HEK293 (cell line): ENCODE data around the gene IREB2.

Experiments used
- CTCF ChIA-PET: fragments of 350-600 bp; formaldehyde crosslinking; extraction: SDS; loops from one replicate; lab custom pipeline; 2021; ENCODE audit warnings: antibody characterized with exemption; lab: Yijun Ruan, JAX
- POLR2A ChIA-PET: fragments of 300-600 bp; formaldehyde crosslinking; extraction: SDS; loops from one replicate; lab custom pipeline; 2020; ENCODE audit warnings: antibody characterized with exemption, inconsistent platforms; lab: Yijun Ruan, JAX
- H3K27ac ChIP-seq: fragments of 200-500 bp; sonication (Bioruptor generic); 2 replicates; pipeline ENCODE4 v1.5.1; 2014; ENCODE audit warnings: low read depth, low read length, control low read depth, inconsistent platforms; ENCODE audit errors: extremely low read depth
- H3K36me3 ChIP-seq, 2 experiments: fragments of 200-500 bp in 1 of 2; sonication (Bioruptor generic) in 1 of 2; 1 replicate in 1 of 2; 2 replicates in 1 of 2; pipeline ENCODE4 v1.5.1; 2014 to 2017; ENCODE audit warnings: inconsistent platforms in 2 of 2, low read length in 2 of 2; ENCODE audit not compliant: control insufficient read depth in 2 of 2, insufficient read depth in 1 of 2
- H3K4me1 ChIP-seq: fragments of 200-500 bp; sonication (Bioruptor generic); 2 replicates; pipeline ENCODE4 v1.5.1; 2014; ENCODE audit warnings: mild to moderate bottlenecking, low read length, inconsistent platforms; ENCODE audit not compliant: control insufficient read depth, insufficient read depth
- H3K4me3 ChIP-seq: 2 replicates; pipeline ENCODE4 v1.5.1; 2011; ENCODE audit warnings: low read depth, mild to moderate bottlenecking, control low read depth, low read length, moderate library complexity
- H3K9me3 ChIP-seq: fragments of 200-500 bp; sonication (Bioruptor generic); 2 replicates; pipeline ENCODE4 v1.5.1; 2014; ENCODE audit warnings: low read depth, low read length, inconsistent platforms; ENCODE audit not compliant: control insufficient read depth, insufficient read depth
- FEZF1 ChIP-seq: fragments of 450-650 bp; formaldehyde crosslinking; IDR thresholded peaks from 2 replicates; pipeline ENCODE4 v1.5.1; 2016; ENCODE audit warnings: missing biosample characterization, missing genetic modification characterization
- GFI1B ChIP-seq: fragments of 450-650 bp; formaldehyde crosslinking; IDR thresholded peaks from 2 replicates; pipeline ENCODE4 v1.5.1; 2016; ENCODE audit warnings: missing biosample characterization, missing genetic modification characterization
- GLIS1 ChIP-seq: fragments of 450-650 bp; formaldehyde crosslinking; IDR thresholded peaks from 2 replicates; pipeline ENCODE4 v1.5.1; 2016; ENCODE audit warnings: missing biosample characterization, missing genetic modification characterization
- IKZF3 ChIP-seq: fragments of 450-650 bp; IDR thresholded peaks from 2 replicates; pipeline ENCODE4 v1.5.0; 2018; ENCODE audit warnings: missing biosample characterization, mild to moderate bottlenecking, missing genetic modification characterization, moderate library complexity
- MZF1 ChIP-seq: fragments of 450-650 bp; formaldehyde crosslinking; IDR thresholded peaks from 2 replicates; pipeline ENCODE4 v1.5.1; 2017; ENCODE audit warnings: missing biosample characterization, missing genetic modification characterization, borderline replicate concordance
- OSR2 ChIP-seq: fragments of 450-650 bp; formaldehyde crosslinking; IDR thresholded peaks from 2 replicates; pipeline ENCODE4 v1.5.1; 2016; ENCODE audit warnings: missing biosample characterization, missing genetic modification characterization
- OVOL3 ChIP-seq: fragments of 450-650 bp; formaldehyde crosslinking; IDR thresholded peaks from 2 replicates; pipeline ENCODE4 v1.5.1; 2016; ENCODE audit warnings: missing biosample characterization, missing genetic modification characterization
- SCRT2 ChIP-seq: fragments of 450-650 bp; formaldehyde crosslinking; IDR thresholded peaks from 2 replicates; pipeline ENCODE4 v1.5.1; 2016; ENCODE audit warnings: missing biosample characterization, missing genetic modification characterization
- TCF7L2 ChIP-seq: IDR thresholded peaks from 2 replicates; pipeline ENCODE4 v1.6.1; 2011; ENCODE audit warnings: low read depth, mild to moderate bottlenecking, inconsistent platforms, low read length, moderate library complexity, borderline replicate concordance
- ZBTB17 ChIP-seq: fragments of 450-650 bp; formaldehyde crosslinking; IDR thresholded peaks from 2 replicates; pipeline ENCODE4 v1.5.1; 2016; ENCODE audit warnings: missing biosample characterization, missing genetic modification characterization
- ZIC2 ChIP-seq: fragments of 450-650 bp; formaldehyde crosslinking; IDR thresholded peaks from 2 replicates; pipeline ENCODE4 v1.5.1; 2016; ENCODE audit warnings: missing biosample characterization, missing genetic modification characterization
- ZNF10 ChIP-seq: fragments of 450-650 bp; formaldehyde crosslinking; IDR thresholded peaks from 2 replicates; pipeline ENCODE4 v1.5.1; 2017; ENCODE audit warnings: missing biosample characterization, missing genetic modification characterization
- ZNF175 ChIP-seq: fragments of 450-650 bp; formaldehyde crosslinking; IDR thresholded peaks from 2 replicates; pipeline ENCODE4 v1.5.1; 2016; ENCODE audit warnings: missing biosample characterization, missing genetic modification characterization
- ZNF521 ChIP-seq: fragments of 450-650 bp; formaldehyde crosslinking; IDR thresholded peaks from 2 replicates; pipeline ENCODE4 v1.5.1; 2017; ENCODE audit warnings: missing biosample characterization, mild to moderate bottlenecking, missing genetic modification characterization
- ZNF600 ChIP-seq: fragments of 450-650 bp; formaldehyde crosslinking; IDR thresholded peaks from 2 replicates; pipeline ENCODE4 v1.5.1; 2016; ENCODE audit warnings: missing biosample characterization, missing genetic modification characterization
- ZNF654 ChIP-seq: fragments of 450-650 bp; formaldehyde crosslinking; IDR thresholded peaks from 2 replicates; pipeline ENCODE4 v1.5.1; 2016; ENCODE audit warnings: low read depth, missing biosample characterization, missing genetic modification characterization
- ZNF701 ChIP-seq: fragments of 450-650 bp; formaldehyde crosslinking; IDR thresholded peaks from 2 replicates; pipeline ENCODE4 v1.5.1; 2016; ENCODE audit warnings: missing biosample characterization, missing genetic modification characterization
- ZNF830 ChIP-seq: fragments of 450-650 bp; IDR thresholded peaks from 2 replicates; pipeline ENCODE4 v1.5.0; 2018; ENCODE audit warnings: missing biosample characterization, missing genetic modification characterization, low read depth, mild to moderate bottlenecking, moderate library complexity
- ZNF843 ChIP-seq: fragments of 450-650 bp; formaldehyde crosslinking; IDR thresholded peaks from 2 replicates; pipeline ENCODE4 v1.5.1; 2016; ENCODE audit warnings: missing biosample characterization, missing genetic modification characterization
- ZSCAN16 ChIP-seq: fragments of 450-650 bp; formaldehyde crosslinking; IDR thresholded peaks from 2 replicates; pipeline ENCODE4 v1.5.1; 2016; ENCODE audit warnings: missing biosample characterization, missing genetic modification characterization
- ZXDB ChIP-seq: fragments of 450-650 bp; formaldehyde crosslinking; IDR thresholded peaks from 2 replicates; pipeline ENCODE4 v1.5.1; 2016; ENCODE audit warnings: missing biosample characterization, missing genetic modification characterization
- TF ChIP-seq, protein P1 (sequence below): fragments of 450-650 bp; formaldehyde crosslinking; conservative IDR thresholded peaks from 2 replicates; pipeline ENCODE4 v1.5.1; 2016; ENCODE audit warnings: low read depth, missing biosample characterization, missing genetic modification characterization
- TF ChIP-seq, protein P2 (sequence below): fragments of 450-650 bp; formaldehyde crosslinking; IDR thresholded peaks from 2 replicates; pipeline ENCODE4 v1.5.1; 2016; ENCODE audit warnings: missing biosample characterization, missing genetic modification characterization
- TF ChIP-seq, protein P3 (sequence below): fragments of 450-650 bp; formaldehyde crosslinking; IDR thresholded peaks from 2 replicates; pipeline ENCODE4 v1.5.1; 2016; ENCODE audit warnings: missing biosample characterization, missing genetic modification characterization
- TF ChIP-seq, protein P4 (sequence below): fragments of 450-650 bp; IDR thresholded peaks from 2 replicates; pipeline ENCODE4 v1.5.1; 2018; ENCODE audit warnings: missing biosample characterization, mild to moderate bottlenecking, missing genetic modification characterization
- TF ChIP-seq, protein P5 (sequence below): fragments of 450-650 bp; formaldehyde crosslinking; IDR thresholded peaks from 2 replicates; pipeline ENCODE4 v1.5.1; 2017; ENCODE audit warnings: missing biosample characterization, missing genetic modification characterization

IREB2 gene

DNA sequence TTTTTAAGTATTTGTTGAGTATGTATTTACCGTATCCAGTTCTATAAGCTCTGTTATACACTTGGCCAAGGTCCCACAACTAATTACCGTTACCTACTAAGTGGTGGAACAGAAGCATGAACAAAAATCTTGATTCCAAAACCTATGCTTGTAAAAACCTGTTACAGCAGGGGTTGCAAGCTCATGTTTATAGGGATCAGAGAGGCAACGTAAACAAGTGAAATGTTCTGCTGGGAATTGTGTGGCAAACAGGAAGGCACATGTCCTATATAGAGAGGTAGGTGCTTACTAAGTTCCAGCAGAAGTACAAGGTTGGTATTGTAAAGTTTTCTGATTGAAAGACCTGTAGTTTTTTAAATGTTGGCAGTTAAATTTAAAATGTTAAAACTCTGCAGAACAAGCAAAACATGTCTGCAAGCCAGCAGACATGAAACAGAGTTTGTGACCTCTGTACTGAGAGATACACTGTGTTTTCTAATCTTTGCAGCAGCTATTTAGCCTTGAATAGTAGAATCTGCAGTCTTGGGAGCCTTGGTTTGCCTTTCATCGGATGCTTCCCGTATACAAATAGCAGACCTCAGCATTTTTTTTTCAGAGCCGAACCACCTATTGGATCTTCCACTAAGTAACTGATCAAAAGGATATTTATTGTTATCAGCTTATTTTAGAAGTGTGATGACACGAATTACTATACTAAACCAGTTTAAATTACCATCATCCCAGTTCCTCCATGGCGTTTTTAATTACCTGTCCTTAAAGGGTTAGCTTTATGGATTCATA is 11.4 kb downstream of the IREB2 start:
- ChIA-PET CTCF (interaction anchor here (0.7 to 1.3 kb wide), 4 partner anchors 8 to 133 kb away, joined by 3 to 4 read pairs (median 3); no protein-coding TSS in a partner anchor), POLR2A (interaction anchor here (0.9 to 2.7 kb wide), 3 partner anchors 11 to 150 kb away, joined by 3 to 10 read pairs (median 9); partner anchors contain the start of genes IREB2 and SKIC8)
- H3K4me1 ChIP-seq, result peaks cover 31% of the 10 kb centered on the region
- no peak overlapping the region for H3K4me3 ChIP-seq
- H3K27ac ChIP-seq, result no peak overlapping the region; the same call in 1 of the 2 replicates
- peaks cover 29 to 43% of the 10 kb centered on the region in 2 experiments for H3K36me3 ChIP-seq
- H3K9me3 ChIP-seq, result no peaks in the 10 kb centered on the region
- 0 out of 2 replicates have a peak, but pooled peaks have one; percentile 33 for TF ChIP-seq ZIC2 (tag by site-specific recombination)
- TF ChIP-seq, protein P1, sequence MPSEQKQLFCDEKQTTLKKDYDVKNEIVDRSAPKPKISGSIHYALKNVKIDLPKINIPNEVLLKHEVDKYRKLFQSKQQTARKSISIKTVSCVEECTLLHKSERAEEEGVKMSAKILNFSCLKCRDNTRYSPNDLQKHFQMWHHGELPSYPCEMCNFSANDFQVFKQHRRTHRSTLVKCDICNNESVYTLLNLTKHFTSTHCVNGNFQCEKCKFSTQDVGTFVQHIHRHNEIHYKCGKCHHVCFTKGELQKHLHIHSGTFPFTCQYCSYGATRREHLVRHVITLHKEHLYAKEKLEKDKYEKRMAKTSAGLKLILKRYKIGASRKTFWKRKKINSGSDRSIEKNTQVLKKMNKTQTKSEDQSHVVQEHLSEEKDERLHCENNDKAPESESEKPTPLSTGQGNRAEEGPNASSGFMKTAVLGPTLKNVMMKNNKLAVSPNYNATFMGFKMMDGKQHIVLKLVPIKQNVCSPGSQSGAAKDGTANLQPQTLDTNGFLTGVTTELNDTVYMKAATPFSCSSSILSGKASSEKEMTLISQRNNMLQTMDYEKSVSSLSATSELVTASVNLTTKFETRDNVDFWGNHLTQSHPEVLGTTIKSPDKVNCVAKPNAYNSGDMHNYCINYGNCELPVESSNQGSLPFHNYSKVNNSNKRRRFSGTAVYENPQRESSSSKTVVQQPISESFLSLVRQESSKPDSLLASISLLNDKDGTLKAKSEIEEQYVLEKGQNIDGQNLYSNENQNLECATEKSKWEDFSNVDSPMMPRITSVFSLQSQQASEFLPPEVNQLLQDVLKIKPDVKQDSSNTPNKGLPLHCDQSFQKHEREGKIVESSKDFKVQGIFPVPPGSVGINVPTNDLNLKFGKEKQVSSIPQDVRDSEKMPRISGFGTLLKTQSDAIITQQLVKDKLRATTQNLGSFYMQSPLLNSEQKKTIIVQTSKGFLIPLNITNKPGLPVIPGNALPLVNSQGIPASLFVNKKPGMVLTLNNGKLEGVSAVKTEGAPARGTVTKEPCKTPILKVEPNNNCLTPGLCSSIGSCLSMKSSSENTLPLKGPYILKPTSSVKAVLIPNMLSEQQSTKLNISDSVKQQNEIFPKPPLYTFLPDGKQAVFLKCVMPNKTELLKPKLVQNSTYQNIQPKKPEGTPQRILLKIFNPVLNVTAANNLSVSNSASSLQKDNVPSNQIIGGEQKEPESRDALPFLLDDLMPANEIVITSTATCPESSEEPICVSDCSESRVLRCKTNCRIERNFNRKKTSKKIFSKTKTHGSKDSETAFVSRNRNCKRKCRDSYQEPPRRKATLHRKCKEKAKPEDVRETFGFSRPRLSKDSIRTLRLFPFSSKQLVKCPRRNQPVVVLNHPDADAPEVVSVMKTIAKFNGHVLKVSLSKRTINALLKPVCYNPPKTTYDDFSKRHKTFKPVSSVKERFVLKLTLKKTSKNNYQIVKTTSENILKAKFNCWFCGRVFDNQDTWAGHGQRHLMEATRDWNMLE, result no peak
- peak; percentile 71 for TF ChIP-seq SCRT2
- peak; percentile 67; the same call in 1 of the 2 replicates for TF ChIP-seq ZNF10 (tag by site-specific recombination)
- peak; percentile 91 for TF ChIP-seq ZNF600
- TF ChIP-seq ZBTB17 (tag by site-specific recombination), result peak; percentile 63
- TF ChIP-seq GFI1B, result 0 out of 2 replicates have a peak, but pooled peaks have one; percentile 70
- TF ChIP-seq IKZF3 (tag by site-specific recombination), result 0 out of 2 replicates have a peak, but pooled peaks have one; percentile 30
- 0 out of 2 replicates have a peak, but pooled peaks have one; percentile 38 for TF ChIP-seq ZNF843 (tag by site-specific recombination)
- TF ChIP-seq TCF7L2, result no peak
- TF ChIP-seq ZNF521 (tag by site-specific recombination), result no peak
- TF ChIP-seq MZF1, result peak; percentile 37; the same call in 1 of the 2 replicates
- TF ChIP-seq ZNF654, result no peak
- TF ChIP-seq ZNF701, result no peak
- TF ChIP-seq ZXDB (tag by site-specific recombination), result peak; percentile 81
- peak; percentile 67 for TF ChIP-seq FEZF1 (tag by site-specific recombination)
- peak; percentile 60; the same call in 1 of the 2 replicates for TF ChIP-seq OVOL3
- TF ChIP-seq, protein P2, sequence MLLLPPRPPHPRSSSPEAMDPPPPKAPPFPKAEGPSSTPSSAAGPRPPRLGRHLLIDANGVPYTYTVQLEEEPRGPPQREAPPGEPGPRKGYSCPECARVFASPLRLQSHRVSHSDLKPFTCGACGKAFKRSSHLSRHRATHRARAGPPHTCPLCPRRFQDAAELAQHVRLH, result peak; percentile 63; the same call in 1 of the 2 replicates
- TF ChIP-seq, protein P3, sequence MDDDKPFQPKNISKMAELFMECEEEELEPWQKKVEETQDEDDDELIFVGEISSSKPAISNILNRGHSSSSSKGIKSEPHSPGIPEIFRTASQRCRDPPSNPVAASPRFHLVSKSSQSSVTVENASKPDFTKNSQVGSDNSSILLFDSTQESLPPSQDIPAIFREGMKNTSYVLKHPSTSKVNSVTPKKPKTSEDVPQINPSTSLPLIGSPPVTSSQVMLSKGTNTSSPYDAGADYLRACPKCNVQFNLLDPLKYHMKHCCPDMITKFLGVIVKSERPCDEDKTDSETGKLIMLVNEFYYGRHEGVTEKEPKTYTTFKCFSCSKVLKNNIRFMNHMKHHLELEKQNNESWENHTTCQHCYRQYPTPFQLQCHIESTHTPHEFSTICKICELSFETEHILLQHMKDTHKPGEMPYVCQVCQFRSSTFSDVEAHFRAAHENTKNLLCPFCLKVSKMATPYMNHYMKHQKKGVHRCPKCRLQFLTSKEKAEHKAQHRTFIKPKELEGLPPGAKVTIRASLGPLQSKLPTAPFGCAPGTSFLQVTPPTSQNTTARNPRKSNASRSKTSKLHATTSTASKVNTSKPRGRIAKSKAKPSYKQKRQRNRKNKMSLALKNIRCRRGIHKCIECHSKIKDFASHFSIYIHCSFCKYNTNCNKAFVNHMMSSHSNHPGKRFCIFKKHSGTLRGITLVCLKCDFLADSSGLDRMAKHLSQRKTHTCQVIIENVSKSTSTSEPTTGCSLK (tag by site-specific recombination), result no peak
- TF ChIP-seq ZNF830 (tag by site-specific recombination), result no peak
- 0 out of 2 replicates have a peak, but pooled peaks have one; percentile 33 for TF ChIP-seq ZSCAN16 (tag by site-specific recombination)
- TF ChIP-seq, protein P4, sequence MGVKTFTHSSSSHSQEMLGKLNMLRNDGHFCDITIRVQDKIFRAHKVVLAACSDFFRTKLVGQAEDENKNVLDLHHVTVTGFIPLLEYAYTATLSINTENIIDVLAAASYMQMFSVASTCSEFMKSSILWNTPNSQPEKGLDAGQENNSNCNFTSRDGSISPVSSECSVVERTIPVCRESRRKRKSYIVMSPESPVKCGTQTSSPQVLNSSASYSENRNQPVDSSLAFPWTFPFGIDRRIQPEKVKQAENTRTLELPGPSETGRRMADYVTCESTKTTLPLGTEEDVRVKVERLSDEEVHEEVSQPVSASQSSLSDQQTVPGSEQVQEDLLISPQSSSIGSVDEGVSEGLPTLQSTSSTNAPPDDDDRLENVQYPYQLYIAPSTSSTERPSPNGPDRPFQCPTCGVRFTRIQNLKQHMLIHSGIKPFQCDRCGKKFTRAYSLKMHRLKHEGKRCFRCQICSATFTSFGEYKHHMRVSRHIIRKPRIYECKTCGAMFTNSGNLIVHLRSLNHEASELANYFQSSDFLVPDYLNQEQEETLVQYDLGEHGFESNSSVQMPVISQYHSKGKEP (tag by site-specific recombination), result peak; percentile 92
- TF ChIP-seq, protein P5, sequence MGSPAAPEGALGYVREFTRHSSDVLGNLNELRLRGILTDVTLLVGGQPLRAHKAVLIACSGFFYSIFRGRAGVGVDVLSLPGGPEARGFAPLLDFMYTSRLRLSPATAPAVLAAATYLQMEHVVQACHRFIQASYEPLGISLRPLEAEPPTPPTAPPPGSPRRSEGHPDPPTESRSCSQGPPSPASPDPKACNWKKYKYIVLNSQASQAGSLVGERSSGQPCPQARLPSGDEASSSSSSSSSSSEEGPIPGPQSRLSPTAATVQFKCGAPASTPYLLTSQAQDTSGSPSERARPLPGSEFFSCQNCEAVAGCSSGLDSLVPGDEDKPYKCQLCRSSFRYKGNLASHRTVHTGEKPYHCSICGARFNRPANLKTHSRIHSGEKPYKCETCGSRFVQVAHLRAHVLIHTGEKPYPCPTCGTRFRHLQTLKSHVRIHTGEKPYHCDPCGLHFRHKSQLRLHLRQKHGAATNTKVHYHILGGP, result no peak
- TF ChIP-seq GLIS1 (tag by site-specific recombination), result peak; percentile 59
- TF ChIP-seq ZNF175 (tag by site-specific recombination), result no peak
- TF ChIP-seq OSR2 (tag by site-specific recombination), result peak; percentile 96
